HEK293 (cell line): ENCODE results near the gene TRAF7.

Experiments used
- GLIS1 ChIP-seq: fragments of 450-650 bp; formaldehyde crosslinking; IDR thresholded peaks from 2 replicates; pipeline ENCODE4 v1.5.1; 2016; ENCODE audit warnings: missing biosample characterization, missing genetic modification characterization
- HOXD13 ChIP-seq: sonication (generic); formaldehyde crosslinking; IDR thresholded peaks from 2 replicates; pipeline ENCODE4 v1.8.0; 2022; ENCODE audit warnings: missing genetic modification reagents, borderline replicate concordance
- KLF16 ChIP-seq: fragments of 450-650 bp; formaldehyde crosslinking; IDR thresholded peaks from 2 replicates; pipeline ENCODE4 v1.5.1; 2017; ENCODE audit warnings: missing biosample characterization, missing genetic modification characterization
- KLF7 ChIP-seq: fragments of 450-650 bp; formaldehyde crosslinking; IDR thresholded peaks from 2 replicates; pipeline ENCODE4 v1.5.1; 2016; ENCODE audit warnings: missing biosample characterization, missing genetic modification characterization, borderline replicate concordance
- OVOL3 ChIP-seq: fragments of 450-650 bp; formaldehyde crosslinking; IDR thresholded peaks from 2 replicates; pipeline ENCODE4 v1.5.1; 2016; ENCODE audit warnings: missing biosample characterization, missing genetic modification characterization
- SP3 ChIP-seq: fragments of 450-650 bp; formaldehyde crosslinking; IDR thresholded peaks from 2 replicates; pipeline ENCODE4 v1.5.1; 2016; ENCODE audit warnings: missing biosample characterization, missing genetic modification characterization
- ZBTB17 ChIP-seq: fragments of 450-650 bp; formaldehyde crosslinking; IDR thresholded peaks from 2 replicates; pipeline ENCODE4 v1.5.1; 2016; ENCODE audit warnings: missing biosample characterization, missing genetic modification characterization
- ZBTB8A ChIP-seq: fragments of 450-650 bp; formaldehyde crosslinking; IDR thresholded peaks from 2 replicates; pipeline ENCODE4 v1.5.1; 2016; ENCODE audit warnings: missing biosample characterization, missing genetic modification characterization
- ZFP69B ChIP-seq: fragments of 450-650 bp; formaldehyde crosslinking; IDR thresholded peaks from 2 replicates; pipeline ENCODE4 v1.5.1; 2016; ENCODE audit warnings: missing biosample characterization, missing genetic modification characterization
- ZNF10 ChIP-seq: fragments of 450-650 bp; formaldehyde crosslinking; IDR thresholded peaks from 2 replicates; pipeline ENCODE4 v1.5.1; 2017; ENCODE audit warnings: missing biosample characterization, missing genetic modification characterization
- ZNF114 ChIP-seq: fragments of 450-650 bp; formaldehyde crosslinking; IDR thresholded peaks from 2 replicates; pipeline ENCODE4 v1.5.0; 2017; ENCODE audit warnings: missing biosample characterization, missing genetic modification characterization
- ZNF133 ChIP-seq: fragments of 450-650 bp; formaldehyde crosslinking; IDR thresholded peaks from 2 replicates; pipeline ENCODE4 v1.5.1; 2016; ENCODE audit warnings: missing biosample characterization, missing genetic modification characterization
- ZNF138 ChIP-seq: fragments of 450-650 bp; formaldehyde crosslinking; IDR thresholded peaks from 2 replicates; pipeline ENCODE4 v1.5.1; 2016; ENCODE audit warnings: missing biosample characterization, missing genetic modification characterization, borderline replicate concordance
- ZNF146 ChIP-seq: fragments of 450-650 bp; formaldehyde crosslinking; IDR thresholded peaks from 2 replicates; pipeline ENCODE4 v1.5.1; 2016; ENCODE audit warnings: missing biosample characterization, missing genetic modification characterization
- ZNF174 ChIP-seq: fragments of 450-650 bp; formaldehyde crosslinking; IDR thresholded peaks from 2 replicates; pipeline ENCODE4 v1.5.0; 2017; ENCODE audit warnings: missing biosample characterization, mild to moderate bottlenecking, missing genetic modification characterization
- ZNF211 ChIP-seq: fragments of 450-650 bp; formaldehyde crosslinking; IDR thresholded peaks from 2 replicates; pipeline ENCODE4 v1.5.1; 2016; ENCODE audit warnings: low read depth, missing biosample characterization, missing genetic modification characterization
- ZNF239 ChIP-seq: fragments of 450-650 bp; formaldehyde crosslinking; IDR thresholded peaks from 2 replicates; pipeline ENCODE4 v1.5.1; 2016; ENCODE audit warnings: missing biosample characterization, missing genetic modification characterization
- ZNF426 ChIP-seq: fragments of 450-650 bp; formaldehyde crosslinking; IDR thresholded peaks from 2 replicates; pipeline ENCODE4 v1.5.1; 2017; ENCODE audit warnings: missing biosample characterization, missing genetic modification characterization, mild to moderate bottlenecking, inconsistent platforms, moderate library complexity
- ZNF433 ChIP-seq: fragments of 450-650 bp; formaldehyde crosslinking; IDR thresholded peaks from 2 replicates; pipeline ENCODE4 v1.5.1; 2016; ENCODE audit warnings: missing biosample characterization, missing genetic modification characterization, low read depth
- ZNF473 ChIP-seq: fragments of 450-650 bp; formaldehyde crosslinking; IDR thresholded peaks from 2 replicates; pipeline ENCODE4 v1.5.1; 2017; ENCODE audit warnings: missing biosample characterization, missing genetic modification characterization
- ZNF530 ChIP-seq: fragments of 450-650 bp; formaldehyde crosslinking; IDR thresholded peaks from 2 replicates; pipeline ENCODE4 v1.5.1; 2016; ENCODE audit warnings: low read depth, missing biosample characterization, missing genetic modification characterization
- ZNF670 ChIP-seq: fragments of 450-650 bp; formaldehyde crosslinking; IDR thresholded peaks from 2 replicates; pipeline ENCODE4 v1.5.1; 2016; ENCODE audit warnings: missing biosample characterization, missing genetic modification characterization, low read depth
- ZNF701 ChIP-seq: fragments of 450-650 bp; formaldehyde crosslinking; IDR thresholded peaks from 2 replicates; pipeline ENCODE4 v1.5.1; 2016; ENCODE audit warnings: missing biosample characterization, missing genetic modification characterization
- ZNF791 ChIP-seq: fragments of 450-650 bp; formaldehyde crosslinking; IDR thresholded peaks from 2 replicates; pipeline ENCODE4 v1.5.1; 2016; ENCODE audit warnings: missing biosample characterization, missing genetic modification characterization
- ZSCAN30 ChIP-seq: fragments of 450-650 bp; IDR thresholded peaks from 2 replicates; pipeline ENCODE4 v1.5.1; 2018; ENCODE audit warnings: missing biosample characterization, mild to moderate bottlenecking, missing genetic modification characterization, moderate library complexity
- TF ChIP-seq, protein P1 (sequence below): fragments of 450-650 bp; formaldehyde crosslinking; IDR thresholded peaks from 2 replicates; pipeline ENCODE4 v1.5.1; 2016; ENCODE audit warnings: missing biosample characterization, missing genetic modification characterization
- TF ChIP-seq, protein P2 (sequence below): fragments of 450-650 bp; formaldehyde crosslinking; IDR thresholded peaks from 2 replicates; pipeline ENCODE4 v1.5.1; 2016; ENCODE audit warnings: missing biosample characterization, missing genetic modification characterization
- TF ChIP-seq, protein P3 (sequence below): fragments of 450-650 bp; formaldehyde crosslinking; IDR thresholded peaks from 2 replicates; pipeline ENCODE4 v1.5.1; 2017; ENCODE audit warnings: missing biosample characterization, missing genetic modification characterization
- TF ChIP-seq, protein P4 (sequence below): fragments of 450-650 bp; formaldehyde crosslinking; IDR thresholded peaks from 2 replicates; pipeline ENCODE4 v1.5.1; 2016; ENCODE audit warnings: missing biosample characterization, missing genetic modification characterization
- TF ChIP-seq, protein P5 (sequence below): fragments of 450-650 bp; formaldehyde crosslinking; optimal IDR thresholded peaks from 2 replicates; pipeline ENCODE3; 2016; ENCODE audit warnings: missing biosample characterization, mild to moderate bottlenecking, missing genetic modification characterization

TRAF7 gene

DNA sequence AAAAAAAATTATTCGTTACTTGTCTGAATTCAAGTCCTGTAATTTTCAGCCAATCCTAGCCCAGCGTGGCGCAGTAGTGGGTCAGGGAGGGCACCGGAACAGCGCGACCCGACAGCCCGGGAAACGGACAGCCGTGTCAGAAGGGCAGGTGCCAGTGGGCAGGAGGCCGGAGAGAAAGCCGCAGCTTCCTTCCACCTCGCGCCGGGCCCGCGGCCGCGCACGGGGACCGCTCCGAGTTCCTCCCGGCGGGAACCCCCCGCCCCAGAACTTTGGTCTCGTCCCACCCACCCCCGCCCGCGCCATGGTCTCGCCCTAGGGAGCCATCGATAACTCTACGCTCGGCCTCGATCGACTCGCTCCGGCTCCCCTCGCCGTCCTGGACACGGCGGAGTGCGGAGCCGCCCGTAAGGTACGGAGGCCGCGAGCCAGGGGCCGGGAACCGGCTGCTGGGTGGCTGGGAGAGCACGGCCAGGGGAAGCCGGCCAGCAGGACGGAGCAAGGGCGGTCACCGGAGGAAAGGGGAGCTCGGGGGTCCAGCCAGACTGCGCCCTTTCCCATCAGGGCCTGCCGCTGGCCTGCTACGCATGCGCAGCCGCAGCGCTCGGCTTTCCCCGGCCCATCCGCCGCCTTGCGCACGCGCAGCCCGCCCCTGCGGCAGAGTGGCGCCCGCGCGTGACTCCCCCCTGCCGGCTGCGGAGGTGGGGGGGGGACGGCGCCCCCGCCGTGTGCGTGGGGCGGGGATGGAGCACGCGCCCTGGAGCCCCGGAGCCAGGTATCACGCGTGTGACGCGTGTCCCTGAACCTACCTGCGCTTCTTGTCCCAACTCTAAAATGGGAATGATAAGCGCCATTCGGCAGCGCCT, 49.8 kb downstream of the TRAF7 start, which contains the start of gene MLST8 (continued):
- TF ChIP-seq, protein P1, sequence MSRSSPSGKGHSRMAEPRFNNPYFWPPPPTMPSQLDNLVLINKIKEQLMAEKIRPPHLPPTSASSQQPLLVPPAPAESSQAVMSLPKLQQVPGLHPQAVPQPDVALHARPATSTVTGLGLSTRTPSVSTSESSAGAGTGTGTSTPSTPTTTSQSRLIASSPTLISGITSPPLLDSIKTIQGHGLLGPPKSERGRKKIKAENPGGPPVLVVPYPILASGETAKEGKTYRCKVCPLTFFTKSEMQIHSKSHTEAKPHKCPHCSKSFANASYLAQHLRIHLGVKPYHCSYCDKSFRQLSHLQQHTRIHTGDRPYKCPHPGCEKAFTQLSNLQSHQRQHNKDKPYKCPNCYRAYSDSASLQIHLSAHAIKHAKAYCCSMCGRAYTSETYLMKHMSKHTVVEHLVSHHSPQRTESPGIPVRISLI (tag by site-specific recombination): peak; percentile 61; the same call in 1 of the 2 replicates
- TF ChIP-seq ZNF174 (tag by site-specific recombination) (no peak), GLIS1 (tag by site-specific recombination) (peak; percentile 66; the same call in 1 of the 2 replicates), ZNF138 (tag by site-specific recombination) (no peak), SP3 (tag by site-specific recombination) (peak; percentile 33; the same call in 1 of the 2 replicates), ZNF133 (tag by site-specific recombination) (no peak), ZSCAN30 (tag by site-specific recombination) (peak; percentile 60; the same call in 1 of the 2 replicates), ZNF530 (no peak), ZNF146 (tag by site-specific recombination) (no peak), ZNF701 (no peak), HOXD13 (no peak), ZNF473 (tag by site-specific recombination) (no peak), ZNF670 (tag by site-specific recombination) (no peak), ZNF10 (tag by site-specific recombination) (peak; percentile 31; the same call in 1 of the 2 replicates), ZNF791 (no peak), KLF16 (tag by site-specific recombination) (no peak; the same call in 1 of the 2 replicates), ZNF426 (tag by site-specific recombination) (no peak), ZNF211 (no peak), ZFP69B (peak; percentile 78), KLF7 (peak; percentile 80), OVOL3 (tag by site-specific recombination) (peak; percentile 52; the same call in 1 of the 2 replicates), ZBTB8A (tag by site-specific recombination) (0 out of 2 replicates have a peak, but pooled peaks have one; percentile 27), ZBTB17 (peak; percentile 100), ZNF114 (tag by site-specific recombination) (no peak), ZNF433 (tag by site-specific recombination) (no peak), ZNF239 (peak; percentile 18; the same call in 1 of the 2 replicates)
- TF ChIP-seq, protein P2, sequence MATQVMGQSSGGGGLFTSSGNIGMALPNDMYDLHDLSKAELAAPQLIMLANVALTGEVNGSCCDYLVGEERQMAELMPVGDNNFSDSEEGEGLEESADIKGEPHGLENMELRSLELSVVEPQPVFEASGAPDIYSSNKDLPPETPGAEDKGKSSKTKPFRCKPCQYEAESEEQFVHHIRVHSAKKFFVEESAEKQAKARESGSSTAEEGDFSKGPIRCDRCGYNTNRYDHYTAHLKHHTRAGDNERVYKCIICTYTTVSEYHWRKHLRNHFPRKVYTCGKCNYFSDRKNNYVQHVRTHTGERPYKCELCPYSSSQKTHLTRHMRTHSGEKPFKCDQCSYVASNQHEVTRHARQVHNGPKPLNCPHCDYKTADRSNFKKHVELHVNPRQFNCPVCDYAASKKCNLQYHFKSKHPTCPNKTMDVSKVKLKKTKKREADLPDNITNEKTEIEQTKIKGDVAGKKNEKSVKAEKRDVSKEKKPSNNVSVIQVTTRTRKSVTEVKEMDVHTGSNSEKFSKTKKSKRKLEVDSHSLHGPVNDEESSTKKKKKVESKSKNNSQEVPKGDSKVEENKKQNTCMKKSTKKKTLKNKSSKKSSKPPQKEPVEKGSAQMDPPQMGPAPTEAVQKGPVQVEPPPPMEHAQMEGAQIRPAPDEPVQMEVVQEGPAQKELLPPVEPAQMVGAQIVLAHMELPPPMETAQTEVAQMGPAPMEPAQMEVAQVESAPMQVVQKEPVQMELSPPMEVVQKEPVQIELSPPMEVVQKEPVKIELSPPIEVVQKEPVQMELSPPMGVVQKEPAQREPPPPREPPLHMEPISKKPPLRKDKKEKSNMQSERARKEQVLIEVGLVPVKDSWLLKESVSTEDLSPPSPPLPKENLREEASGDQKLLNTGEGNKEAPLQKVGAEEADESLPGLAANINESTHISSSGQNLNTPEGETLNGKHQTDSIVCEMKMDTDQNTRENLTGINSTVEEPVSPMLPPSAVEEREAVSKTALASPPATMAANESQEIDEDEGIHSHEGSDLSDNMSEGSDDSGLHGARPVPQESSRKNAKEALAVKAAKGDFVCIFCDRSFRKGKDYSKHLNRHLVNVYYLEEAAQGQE (tag by site-specific recombination): no peak
- TF ChIP-seq, protein P3, sequence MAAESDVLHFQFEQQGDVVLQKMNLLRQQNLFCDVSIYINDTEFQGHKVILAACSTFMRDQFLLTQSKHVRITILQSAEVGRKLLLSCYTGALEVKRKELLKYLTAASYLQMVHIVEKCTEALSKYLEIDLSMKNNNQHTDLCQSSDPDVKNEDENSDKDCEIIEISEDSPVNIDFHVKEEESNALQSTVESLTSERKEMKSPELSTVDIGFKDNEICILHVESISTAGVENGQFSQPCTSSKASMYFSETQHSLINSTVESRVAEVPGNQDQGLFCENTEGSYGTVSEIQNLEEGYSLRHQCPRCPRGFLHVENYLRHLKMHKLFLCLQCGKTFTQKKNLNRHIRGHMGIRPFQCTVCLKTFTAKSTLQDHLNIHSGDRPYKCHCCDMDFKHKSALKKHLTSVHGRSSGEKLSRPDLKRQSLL (tag by site-specific recombination): 0 out of 2 replicates have a peak, but pooled peaks have one; percentile 3
- TF ChIP-seq, protein P4, sequence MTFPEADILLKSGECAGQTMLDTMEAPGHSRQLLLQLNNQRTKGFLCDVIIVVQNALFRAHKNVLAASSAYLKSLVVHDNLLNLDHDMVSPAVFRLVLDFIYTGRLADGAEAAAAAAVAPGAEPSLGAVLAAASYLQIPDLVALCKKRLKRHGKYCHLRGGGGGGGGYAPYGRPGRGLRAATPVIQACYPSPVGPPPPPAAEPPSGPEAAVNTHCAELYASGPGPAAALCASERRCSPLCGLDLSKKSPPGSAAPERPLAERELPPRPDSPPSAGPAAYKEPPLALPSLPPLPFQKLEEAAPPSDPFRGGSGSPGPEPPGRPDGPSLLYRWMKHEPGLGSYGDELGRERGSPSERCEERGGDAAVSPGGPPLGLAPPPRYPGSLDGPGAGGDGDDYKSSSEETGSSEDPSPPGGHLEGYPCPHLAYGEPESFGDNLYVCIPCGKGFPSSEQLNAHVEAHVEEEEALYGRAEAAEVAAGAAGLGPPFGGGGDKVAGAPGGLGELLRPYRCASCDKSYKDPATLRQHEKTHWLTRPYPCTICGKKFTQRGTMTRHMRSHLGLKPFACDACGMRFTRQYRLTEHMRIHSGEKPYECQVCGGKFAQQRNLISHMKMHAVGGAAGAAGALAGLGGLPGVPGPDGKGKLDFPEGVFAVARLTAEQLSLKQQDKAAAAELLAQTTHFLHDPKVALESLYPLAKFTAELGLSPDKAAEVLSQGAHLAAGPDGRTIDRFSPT (tag by site-specific recombination): peak; percentile 63; the same call in 1 of the 2 replicates
- TF ChIP-seq, protein P5, sequence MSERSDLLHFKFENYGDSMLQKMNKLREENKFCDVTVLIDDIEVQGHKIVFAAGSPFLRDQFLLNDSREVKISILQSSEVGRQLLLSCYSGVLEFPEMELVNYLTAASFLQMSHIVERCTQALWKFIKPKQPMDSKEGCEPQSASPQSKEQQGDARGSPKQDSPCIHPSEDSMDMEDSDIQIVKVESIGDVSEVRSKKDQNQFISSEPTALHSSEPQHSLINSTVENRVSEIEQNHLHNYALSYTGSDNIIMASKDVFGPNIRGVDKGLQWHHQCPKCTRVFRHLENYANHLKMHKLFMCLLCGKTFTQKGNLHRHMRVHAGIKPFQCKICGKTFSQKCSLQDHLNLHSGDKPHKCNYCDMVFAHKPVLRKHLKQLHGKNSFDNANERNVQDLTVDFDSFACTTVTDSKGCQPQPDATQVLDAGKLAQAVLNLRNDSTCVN (tag by site-specific recombination): peak; percentile 83
